Stimulated activated naive B cell treated with anti-CD40 and anti-IgM and Interleukin-4, amounts not matched to agents 10 μg/mL and 1 μg/mL and 100 μg/mL, for 72 hours (primary cell): ENCODE results near the gene VNN1.
"Not testable (repeated sequence)": the region's sequence is repeated elsewhere in the genome, so short reads cannot be mapped to it uniquely, and the experiment has no call there.

Source experiments
- ATAC-seq, 2 donors: fragments of 150-1000 bp; cut with Tn5 transposase; replicated peaks; 2 replicates each; pipeline ENCODE4 v1.10.0; 2021; ENCODE audit warnings: moderate library complexity in 1 of 2
- DNase-seq: peaks from one replicate; pipeline ENCODE4 v3.0.0; 2021
- H3K27ac Mint-ChIP-seq: one replicate; pipeline ENCODE4 v1.8.0; 2022; ENCODE audit warnings: mild to moderate bottlenecking, mixed read lengths
- H3K27me3 Mint-ChIP-seq, 2 donors: one replicate each; pipeline ENCODE4 v1.8.0; 2022; ENCODE audit warnings: mixed read lengths in 2 of 2
- H3K36me3 Mint-ChIP-seq, 2 donors: one replicate each; pipeline ENCODE4 v1.8.0; 2022; ENCODE audit warnings: mixed read lengths in 2 of 2, mild to moderate bottlenecking in 1 of 2
- H3K4me1 Mint-ChIP-seq, 2 donors: one replicate each; pipeline ENCODE4 v1.8.0; 2022; ENCODE audit warnings: mixed read lengths in 2 of 2, mild to moderate bottlenecking in 1 of 2
- H3K4me3 Mint-ChIP-seq, 2 donors: one replicate each; pipeline ENCODE4 v1.8.0; 2022; ENCODE audit warnings: mild to moderate bottlenecking in 2 of 2, mixed read lengths in 2 of 2, moderate library complexity in 1 of 2
- H3K9me3 Mint-ChIP-seq, 2 donors: one replicate each; pipeline ENCODE4 v1.8.0; 2022; ENCODE audit warnings: mixed read lengths in 2 of 2, mild to moderate bottlenecking in 1 of 2

Gene VNN1

GRCh38 chr6:132712366-132712765 lies 1.5 kb downstream of the VNN1 start:
- no peak for ATAC-seq

GRCh38 chr6:132708771-132709170 lies 5.1 kb downstream of the VNN1 start:
- Mint-ChIP-seq H3K4me1 (peaks cover 5 to 6% of the 10 kb centered on the region in 2 donors), H3K4me3 (no peak overlapping the region), H3K27ac (no peak overlapping the region), H3K9me3 (peaks cover 9% of the 10 kb centered on the region in 2 donors), H3K36me3 (peaks cover 0 to 2% of the 10 kb centered on the region in 2 donors), H3K27me3 (peaks cover 11 to 12% of the 10 kb centered on the region in 2 donors)
- ATAC-seq (no peak), DNase-seq (no peak)

More at GRCh38 chr6:132712366-132712765, 1.5 kb downstream of the VNN1 start:
- Mint-ChIP-seq H3K4me1 (peaks cover 9 to 14% of the 10 kb centered on the region in 2 donors), H3K4me3 (no peak overlapping the region), H3K27me3 (no peaks in the 10 kb centered on the region), H3K27ac (no peak overlapping the region), H3K36me3 (no peaks in the 10 kb centered on the region), H3K9me3 (no peaks in the 10 kb centered on the region)
- no peak for DNase-seq

GRCh38 chr6:132708002-132708401 lies 5.9 kb downstream of the VNN1 start:
- Mint-ChIP-seq H3K4me1 (peaks cover 0 to 1% of the 10 kb centered on the region in 2 donors), H3K4me3 (no peak overlapping the region), H3K27ac (no peak overlapping the region), H3K9me3 (peaks cover 13 to 15% of the 10 kb centered on the region in 2 donors), H3K27me3 (peaks cover 18% of the 10 kb centered on the region in 2 donors), H3K36me3 (peaks cover 0 to 2% of the 10 kb centered on the region in 2 donors)
- ATAC-seq (no peak), DNase-seq (no peak)

- H3K27ac Mint-ChIP-seq, H3K36me3 Mint-ChIP-seq, H3K4me1 Mint-ChIP-seq, DNase-seq, H3K4me3 Mint-ChIP-seq, ATAC-seq: not testable (repeated sequence)
- Mint-ChIP-seq H3K9me3 (peaks cover 13 to 15% of the 10 kb centered on the region in 2 donors), H3K27me3 (peaks cover 18 to 29% of the 10 kb centered on the region in 2 donors)
These were observed 7.1 kb downstream of the VNN1 start for GRCh38 chr6:132706756-132707155.

GRCh38 chr6:132703936-132704335 lies 9.9 kb downstream of the VNN1 start:
- no peak for ATAC-seq
- DNase-seq = no peak
- Mint-ChIP-seq H3K27ac (no peak overlapping the region), H3K9me3 (peaks cover 13 to 15% of the 10 kb centered on the region in 2 donors), H3K27me3 (peaks cover 28 to 29% of the 10 kb centered on the region in 2 donors), H3K4me1 (peaks cover 0 to 1% of the 10 kb centered on the region in 2 donors), H3K4me3 (no peak overlapping the region), H3K36me3 (peaks cover 0 to 2% of the 10 kb centered on the region in 2 donors)

- peak; percentile 42 to 62 for ATAC-seq
- H3K4me1 Mint-ChIP-seq = no peaks in the 10 kb centered on the region
- H3K36me3 Mint-ChIP-seq = peaks cover 8 to 10% of the 10 kb centered on the region in 2 donors
These were observed 15.2 kb downstream of the VNN1 start for GRCh38 chr6:132698608-132699007.

GRCh38 chr6:132695773-132696172 lies 18.1 kb downstream of the VNN1 start:
- Mint-ChIP-seq H3K4me1 (no peaks in the 10 kb centered on the region), H3K27ac (no peak overlapping the region), H3K9me3 (peaks cover 8 to 12% of the 10 kb centered on the region in 2 donors), H3K36me3 (peaks cover 8 to 10% of the 10 kb centered on the region in 2 donors), H3K4me3 (no peak overlapping the region), H3K27me3 (peaks cover 8 to 13% of the 10 kb centered on the region in 2 donors)
- ATAC-seq (no peak), DNase-seq (no peak)

More at GRCh38 chr6:132698608-132699007, 15.2 kb downstream of the VNN1 start:
- H3K9me3 Mint-ChIP-seq = peaks cover 11 to 16% of the 10 kb centered on the region in 2 donors
- no peak overlapping the region for H3K27ac Mint-ChIP-seq
- H3K27me3 Mint-ChIP-seq = peaks cover 14 to 26% of the 10 kb centered on the region in 2 donors
- no peak for DNase-seq
- no peak overlapping the region for H3K4me3 Mint-ChIP-seq

GRCh38 chr6:132693478-132693877 lies 20.4 kb downstream of the VNN1 start:
- Mint-ChIP-seq H3K36me3 (peaks cover 8 to 10% of the 10 kb centered on the region in 2 donors), H3K4me1 (no peaks in the 10 kb centered on the region), H3K4me3 (no peak overlapping the region), H3K27me3 (peaks cover 21 to 29% of the 10 kb centered on the region in 2 donors), H3K9me3 (peaks cover 8 to 12% of the 10 kb centered on the region in 2 donors), H3K27ac (no peak overlapping the region)
- ATAC-seq = no peak
- DNase-seq = no peak

GRCh38 chr6:132690678-132691077 lies 23.2 kb downstream of the VNN1 start:
- Mint-ChIP-seq H3K4me1 (no peaks in the 10 kb centered on the region), H3K27ac (no peak overlapping the region), H3K27me3 (peaks cover 33 to 35% of the 10 kb centered on the region in 2 donors), H3K4me3 (no peak overlapping the region), H3K9me3 (peaks cover 1 to 2% of the 10 kb centered on the region in 2 donors), H3K36me3 (peaks cover 1% of the 10 kb centered on the region in 2 donors)
- DNase-seq (no peak), ATAC-seq (no peak)

- Mint-ChIP-seq H3K27ac (no peak overlapping the region), H3K4me1 (no peaks in the 10 kb centered on the region), H3K9me3 (no peaks in the 10 kb centered on the region), H3K27me3 (peaks cover 32 to 38% of the 10 kb centered on the region in 2 donors), H3K36me3 (no peaks in the 10 kb centered on the region), H3K4me3 (no peak overlapping the region)
- ATAC-seq (no peak), DNase-seq (no peak)
These were observed 26.5 kb downstream of the VNN1 start for GRCh38 chr6:132687306-132687705.

GRCh38 chr6:132686531-132686930 lies 27.3 kb downstream of the VNN1 start:
- ATAC-seq = no peak
- Mint-ChIP-seq H3K36me3 (no peaks in the 10 kb centered on the region), H3K4me3 (no peak overlapping the region), H3K4me1 (no peaks in the 10 kb centered on the region), H3K27ac (no peak overlapping the region), H3K27me3 (peaks cover 32 to 38% of the 10 kb centered on the region in 2 donors), H3K9me3 (no peaks in the 10 kb centered on the region)
- DNase-seq = no peak

- no peaks in the 10 kb centered on the region for H3K4me1 Mint-ChIP-seq
- H3K9me3 Mint-ChIP-seq = no peaks in the 10 kb centered on the region
- H3K4me3 Mint-ChIP-seq = no peak overlapping the region
- no peak overlapping the region for H3K27ac Mint-ChIP-seq
- no peaks in the 10 kb centered on the region for H3K36me3 Mint-ChIP-seq
- no peak for ATAC-seq
- DNase-seq = no peak
- H3K27me3 Mint-ChIP-seq = peaks cover 21 to 28% of the 10 kb centered on the region in 2 donors
These were observed 28.8 kb downstream of the VNN1 start for GRCh38 chr6:132685009-132685408.

GRCh38 chr6:132684272-132684671 lies 29.6 kb downstream of the VNN1 start:
- Mint-ChIP-seq H3K9me3 (no peaks in the 10 kb centered on the region), H3K27ac (no peak overlapping the region), H3K27me3 (peaks cover 17 to 21% of the 10 kb centered on the region in 2 donors), H3K4me1 (no peaks in the 10 kb centered on the region), H3K36me3 (no peaks in the 10 kb centered on the region), H3K4me3 (no peak overlapping the region)
- ATAC-seq = no peak
- DNase-seq = no peak

GRCh38 chr6:132683543-132683942 lies 30.3 kb downstream of the VNN1 start:
- H3K36me3 Mint-ChIP-seq = no peaks in the 10 kb centered on the region
- peaks cover 13 to 18% of the 10 kb centered on the region in 2 donors for H3K27me3 Mint-ChIP-seq
- ATAC-seq (no peak), DNase-seq (no peak)
- H3K9me3 Mint-ChIP-seq = no peaks in the 10 kb centered on the region
- H3K4me1 Mint-ChIP-seq = peaks cover 0 to 6% of the 10 kb centered on the region in 2 donors
- H3K4me3 Mint-ChIP-seq = no peak overlapping the region
- H3K27ac Mint-ChIP-seq = no peak overlapping the region

- DNase-seq, H3K4me3 Mint-ChIP-seq, H3K27me3 Mint-ChIP-seq, H3K9me3 Mint-ChIP-seq, H3K36me3 Mint-ChIP-seq, H3K27ac Mint-ChIP-seq, H3K4me1 Mint-ChIP-seq: not testable (repeated sequence)
- ATAC-seq = peak in 1 of 2 donors; percentile 29
These were observed 34.8 kb downstream of the VNN1 start for GRCh38 chr6:132679094-132679493.
